ENCODE data around the gene E2F2.

Gene E2F2

DNA sequence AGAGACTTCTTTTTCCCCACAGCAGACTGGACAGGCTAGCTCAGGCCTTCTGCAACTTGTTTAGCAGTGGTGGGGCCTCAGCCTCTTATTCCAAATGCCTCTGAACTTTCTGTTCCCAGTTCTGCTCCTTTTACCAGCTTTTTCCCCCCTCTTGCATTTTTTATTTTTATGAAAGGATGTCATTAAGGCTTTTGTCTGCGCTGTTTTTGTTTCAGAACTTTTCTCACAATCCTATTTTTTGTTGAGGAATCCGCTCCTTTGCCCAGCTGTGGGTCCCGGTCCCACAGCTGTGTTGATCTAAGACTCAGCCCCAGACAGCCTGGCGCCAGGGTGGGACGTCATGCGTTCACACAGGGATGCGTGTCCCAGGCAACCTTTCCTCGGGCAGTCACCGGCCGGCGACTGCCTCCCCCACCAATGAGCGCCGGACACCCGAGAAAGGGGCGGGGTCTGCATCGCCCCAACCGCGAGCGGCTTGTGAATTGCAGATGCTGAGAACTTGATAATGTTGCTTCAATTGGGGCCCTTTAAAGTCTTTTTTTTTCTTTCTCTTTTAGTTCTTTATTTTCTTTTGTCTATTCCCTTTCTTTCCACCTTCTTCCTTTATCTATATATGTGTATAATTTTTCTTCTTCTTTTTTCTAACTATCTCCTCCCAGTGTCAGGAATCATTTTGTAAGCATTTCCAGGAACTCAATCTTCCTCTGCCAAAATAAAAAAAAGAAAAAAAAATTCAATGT lies 31.3 kb upstream of the E2F2 start (continued):
- TF ChIP-seq BCL11A (tag by site-specific recombination; IDR thresholded peaks at IDR 0.05; ENCODE audit: low read depth) (peak; percentile 71; the same call in 1 of the 2 replicates), ZBTB7A (tag by site-specific recombination; IDR thresholded peaks at IDR 0.05; ENCODE audit: low read depth) (no peak), SCRT1 (tag by site-specific recombination; IDR thresholded peaks at IDR 0.05; ENCODE audit: borderline replicate concordance) (no peak), ZNF140 (tag by site-specific recombination; IDR thresholded peaks at IDR 0.05) (no peak), SP3 (tag by site-specific recombination; IDR thresholded peaks at IDR 0.05) (0 out of 2 replicates have a peak, but pooled peaks have one; percentile 19)
- TF ChIP-seq, protein P1, sequence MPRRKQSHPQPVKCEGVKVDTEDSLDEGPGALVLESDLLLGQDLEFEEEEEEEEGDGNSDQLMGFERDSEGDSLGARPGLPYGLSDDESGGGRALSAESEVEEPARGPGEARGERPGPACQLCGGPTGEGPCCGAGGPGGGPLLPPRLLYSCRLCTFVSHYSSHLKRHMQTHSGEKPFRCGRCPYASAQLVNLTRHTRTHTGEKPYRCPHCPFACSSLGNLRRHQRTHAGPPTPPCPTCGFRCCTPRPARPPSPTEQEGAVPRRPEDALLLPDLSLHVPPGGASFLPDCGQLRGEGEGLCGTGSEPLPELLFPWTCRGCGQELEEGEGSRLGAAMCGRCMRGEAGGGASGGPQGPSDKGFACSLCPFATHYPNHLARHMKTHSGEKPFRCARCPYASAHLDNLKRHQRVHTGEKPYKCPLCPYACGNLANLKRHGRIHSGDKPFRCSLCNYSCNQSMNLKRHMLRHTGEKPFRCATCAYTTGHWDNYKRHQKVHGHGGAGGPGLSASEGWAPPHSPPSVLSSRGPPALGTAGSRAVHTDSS (tag by site-specific recombination; IDR thresholded peaks at IDR 0.05), result no peak
- TF ChIP-seq, protein P2, sequence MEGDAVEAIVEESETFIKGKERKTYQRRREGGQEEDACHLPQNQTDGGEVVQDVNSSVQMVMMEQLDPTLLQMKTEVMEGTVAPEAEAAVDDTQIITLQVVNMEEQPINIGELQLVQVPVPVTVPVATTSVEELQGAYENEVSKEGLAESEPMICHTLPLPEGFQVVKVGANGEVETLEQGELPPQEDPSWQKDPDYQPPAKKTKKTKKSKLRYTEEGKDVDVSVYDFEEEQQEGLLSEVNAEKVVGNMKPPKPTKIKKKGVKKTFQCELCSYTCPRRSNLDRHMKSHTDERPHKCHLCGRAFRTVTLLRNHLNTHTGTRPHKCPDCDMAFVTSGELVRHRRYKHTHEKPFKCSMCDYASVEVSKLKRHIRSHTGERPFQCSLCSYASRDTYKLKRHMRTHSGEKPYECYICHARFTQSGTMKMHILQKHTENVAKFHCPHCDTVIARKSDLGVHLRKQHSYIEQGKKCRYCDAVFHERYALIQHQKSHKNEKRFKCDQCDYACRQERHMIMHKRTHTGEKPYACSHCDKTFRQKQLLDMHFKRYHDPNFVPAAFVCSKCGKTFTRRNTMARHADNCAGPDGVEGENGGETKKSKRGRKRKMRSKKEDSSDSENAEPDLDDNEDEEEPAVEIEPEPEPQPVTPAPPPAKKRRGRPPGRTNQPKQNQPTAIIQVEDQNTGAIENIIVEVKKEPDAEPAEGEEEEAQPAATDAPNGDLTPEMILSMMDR (tag by site-specific recombination; IDR thresholded peaks at IDR 0.05), result no peak

DNA sequence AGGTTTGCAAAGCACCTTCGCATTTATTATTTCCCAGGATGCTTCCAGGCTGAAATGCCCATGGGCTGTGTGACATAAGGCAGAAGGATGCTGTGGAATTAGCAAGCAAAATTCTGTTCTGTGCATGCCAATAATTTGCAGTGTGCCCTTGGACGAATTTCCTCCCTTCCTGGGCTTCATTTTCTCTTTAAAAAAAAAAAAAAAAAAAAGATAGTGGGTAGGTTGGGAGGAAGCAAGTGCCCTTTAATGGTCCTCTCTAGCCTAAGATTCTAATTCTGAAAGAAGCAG lies 30.7 kb upstream of the E2F2 start:
- Histone ChIP-seq H3K9me3 (ENCODE audit: control insufficient read depth, insufficient read depth, low read depth, low read length) (no peaks in the 10 kb centered on the region), H3K4me3 (ENCODE audit: low read depth, low read length) (no peak overlapping the region), H3K27ac (ENCODE audit: extremely low read depth, low read depth, low read length) (peak overlapping the region; percentile 89), H3K36me3 (ENCODE audit: control insufficient read depth in 2 of 2, insufficient read depth in 1 of 2, low read length in 2 of 2) (peaks cover 0 to 24% of the 10 kb centered on the region in 2 experiments; a peak in 1 of 3 replicates), H3K4me1 (ENCODE audit: control insufficient read depth, insufficient read depth, low read length) (peaks cover 21% of the 10 kb centered on the region)
- CTCF ChIA-PET, result interaction anchor here (1.4 to 1.9 kb wide), 2 partner anchors 17 to 73 kb away, joined by 3 to 5 read pairs; no protein-coding TSS in a partner anchor
- POLR2A ChIA-PET, result interaction anchor here (0.6 to 0.8 kb wide), 2 partner anchors 11 to 135 kb away, joined by 4 to 8 read pairs; no protein-coding TSS in a partner anchor
- TF ChIP-seq ZNF239 (tag by site-specific recombination; IDR thresholded peaks at IDR 0.05) (no peak), ZNF391 (tag by site-specific recombination; IDR thresholded peaks at IDR 0.05; ENCODE audit: borderline replicate concordance, low read depth) (no peak), BCL11B (tag by site-specific recombination; IDR thresholded peaks at IDR 0.05; ENCODE audit: low read depth) (no peak), PRDM1 (tag by site-specific recombination; IDR thresholded peaks at IDR 0.05) (no peak), ZFP41 (tag by site-specific recombination; IDR thresholded peaks at IDR 0.05; ENCODE audit: borderline replicate concordance) (no peak), ZXDB (tag by site-specific recombination; IDR thresholded peaks at IDR 0.05) (no peak), ZNF248 (tag by site-specific recombination; IDR thresholded peaks at IDR 0.05) (no peak), ZNF404 (tag by site-specific recombination; IDR thresholded peaks at IDR 0.05) (no peak), ZNF23 (tag by site-specific recombination; IDR thresholded peaks at IDR 0.05; ENCODE audit: borderline replicate concordance) (no peak)
- TF ChIP-seq, protein P3, sequence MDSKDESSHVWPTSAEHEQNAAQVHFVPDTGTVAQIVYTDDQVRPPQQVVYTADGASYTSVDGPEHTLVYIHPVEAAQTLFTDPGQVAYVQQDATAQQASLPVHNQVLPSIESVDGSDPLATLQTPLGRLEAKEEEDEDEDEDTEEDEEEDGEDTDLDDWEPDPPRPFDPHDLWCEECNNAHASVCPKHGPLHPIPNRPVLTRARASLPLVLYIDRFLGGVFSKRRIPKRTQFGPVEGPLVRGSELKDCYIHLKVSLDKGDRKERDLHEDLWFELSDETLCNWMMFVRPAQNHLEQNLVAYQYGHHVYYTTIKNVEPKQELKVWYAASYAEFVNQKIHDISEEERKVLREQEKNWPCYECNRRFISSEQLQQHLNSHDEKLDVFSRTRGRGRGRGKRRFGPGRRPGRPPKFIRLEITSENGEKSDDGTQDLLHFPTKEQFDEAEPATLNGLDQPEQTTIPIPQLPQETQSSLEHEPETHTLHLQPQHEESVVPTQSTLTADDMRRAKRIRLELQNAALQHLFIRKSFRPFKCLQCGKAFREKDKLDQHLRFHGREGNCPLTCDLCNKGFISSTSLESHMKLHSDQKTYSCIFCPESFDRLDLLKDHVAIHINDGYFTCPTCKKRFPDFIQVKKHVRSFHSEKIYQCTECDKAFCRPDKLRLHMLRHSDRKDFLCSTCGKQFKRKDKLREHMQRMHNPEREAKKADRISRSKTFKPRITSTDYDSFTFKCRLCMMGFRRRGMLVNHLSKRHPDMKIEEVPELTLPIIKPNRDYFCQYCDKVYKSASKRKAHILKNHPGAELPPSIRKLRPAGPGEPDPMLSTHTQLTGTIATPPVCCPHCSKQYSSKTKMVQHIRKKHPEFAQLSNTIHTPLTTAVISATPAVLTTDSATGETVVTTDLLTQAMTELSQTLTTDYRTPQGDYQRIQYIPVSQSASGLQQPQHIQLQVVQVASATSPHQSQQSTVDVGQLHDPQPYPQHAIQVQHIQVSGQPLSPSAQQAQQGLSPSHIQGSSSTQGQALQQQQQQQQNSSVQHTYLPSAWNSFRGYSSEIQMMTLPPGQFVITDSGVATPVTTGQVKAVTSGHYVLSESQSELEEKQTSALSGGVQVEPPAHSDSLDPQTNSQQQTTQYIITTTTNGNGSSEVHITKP (tag by site-specific recombination; IDR thresholded peaks at IDR 0.05), result no peak
